GM23338 (cell line): ENCODE measurements around the gene CACNG3.

Experiments used
- CREB1 ChIP-seq: fragments of 250-450 bp; sonication (Bioruptor Pico); IDR thresholded peaks from 2 replicates; pipeline ENCODE4 v1.5.0; 2020; ENCODE audit warnings: low read depth, mild to moderate bottlenecking, moderate library complexity
- EZH2 ChIP-seq: fragments of 200-600 bp; sonication (generic); IDR thresholded peaks from one replicate; pipeline ENCODE4 v1.8.0; 2017; ENCODE audit warnings: antibody characterized with exemption, mild to moderate bottlenecking, low read depth; ENCODE audit not compliant: unreplicated experiment
- EZH2phosphoT487 ChIP-seq: fragments of 200-600 bp; sonication (generic); IDR thresholded peaks from one replicate; pipeline ENCODE4 v1.8.1; 2018; ENCODE audit warnings: antibody characterized with exemption; ENCODE audit not compliant: unreplicated experiment
- JUNB ChIP-seq: IDR thresholded peaks from one replicate; pipeline ENCODE4 v1.6.1; 2016; ENCODE audit warnings: antibody characterized with exemption; ENCODE audit not compliant: unreplicated experiment
- NANOG ChIP-seq: IDR thresholded peaks from 2 replicates; pipeline ENCODE4 v1.6.1; 2016; ENCODE audit warnings: antibody characterized with exemption, borderline replicate concordance
- POLR2AphosphoS5 ChIP-seq: IDR thresholded peaks from 2 replicates; pipeline ENCODE4 v1.6.1; 2016; ENCODE audit warnings: antibody characterized with exemption, low read depth
- STAT1 ChIP-seq: IDR thresholded peaks from one replicate; pipeline ENCODE4 v1.6.1; 2016; ENCODE audit warnings: antibody characterized with exemption; ENCODE audit not compliant: unreplicated experiment
- ZNF114 ChIP-seq: fragments of 250-450 bp; sonication (Bioruptor Pico); IDR thresholded peaks from 2 replicates; pipeline ENCODE4 v1.5.0; 2020; ENCODE audit warnings: mild to moderate bottlenecking, moderate library complexity
- ZNF331 ChIP-seq: fragments of 250-450 bp; sonication (Bioruptor Pico); IDR thresholded peaks from 2 replicates; pipeline ENCODE4 v1.5.0; 2020; ENCODE audit warnings: low read depth, mild to moderate bottlenecking, moderate library complexity
- TF ChIP-seq, protein P1 (sequence below), 2 experiments: fragments of 200-600 bp in 1 of 2; sonication (generic) in 1 of 2; conservative IDR thresholded peaks; 2 replicates each; pipeline versions ENCODE4 v1.5.1 to v1.6.1; 2016 to 2017; ENCODE audit warnings: antibody characterized with exemption in 2 of 2, low read depth in 2 of 2, mild to moderate bottlenecking in 2 of 2, moderate library complexity in 1 of 2
- TF ChIP-seq, protein P2 (sequence below): IDR thresholded peaks from one replicate; pipeline ENCODE4 v1.6.1; 2018; ENCODE audit warnings: antibody characterized with exemption; ENCODE audit not compliant: unreplicated experiment
- TF ChIP-seq, protein P3 (sequence below): IDR thresholded peaks from 2 replicates; pipeline ENCODE4 v1.6.1; 2016; ENCODE audit warnings: antibody characterized with exemption
- TF ChIP-seq, protein P4 (sequence below): fragments of 250-450 bp; sonication (Bioruptor Pico); IDR thresholded peaks from 2 replicates; pipeline ENCODE4 v1.5.0; 2020; ENCODE audit warnings: mild to moderate bottlenecking, moderate library complexity

DNA sequence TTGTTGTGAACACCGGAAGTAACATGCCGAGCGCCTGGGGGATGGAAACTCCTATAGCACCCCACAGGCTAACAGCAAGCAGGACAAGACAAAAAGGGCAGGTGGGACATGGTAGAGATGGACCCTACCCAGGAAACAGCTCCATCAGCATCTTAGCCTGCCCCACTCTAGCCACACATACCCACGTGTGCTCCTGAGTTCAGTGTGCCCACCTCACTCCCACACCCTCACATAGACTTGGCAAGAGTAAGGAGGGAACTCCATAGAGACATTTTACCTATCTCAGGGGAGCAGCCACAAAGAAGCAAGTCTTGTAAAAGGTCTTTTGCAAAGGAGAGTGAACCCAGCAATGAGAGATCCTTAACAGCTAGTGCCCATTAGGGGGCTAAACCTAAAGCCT is 37.8 kb upstream of the CACNG3 start:
- TF ChIP-seq, protein P1, sequence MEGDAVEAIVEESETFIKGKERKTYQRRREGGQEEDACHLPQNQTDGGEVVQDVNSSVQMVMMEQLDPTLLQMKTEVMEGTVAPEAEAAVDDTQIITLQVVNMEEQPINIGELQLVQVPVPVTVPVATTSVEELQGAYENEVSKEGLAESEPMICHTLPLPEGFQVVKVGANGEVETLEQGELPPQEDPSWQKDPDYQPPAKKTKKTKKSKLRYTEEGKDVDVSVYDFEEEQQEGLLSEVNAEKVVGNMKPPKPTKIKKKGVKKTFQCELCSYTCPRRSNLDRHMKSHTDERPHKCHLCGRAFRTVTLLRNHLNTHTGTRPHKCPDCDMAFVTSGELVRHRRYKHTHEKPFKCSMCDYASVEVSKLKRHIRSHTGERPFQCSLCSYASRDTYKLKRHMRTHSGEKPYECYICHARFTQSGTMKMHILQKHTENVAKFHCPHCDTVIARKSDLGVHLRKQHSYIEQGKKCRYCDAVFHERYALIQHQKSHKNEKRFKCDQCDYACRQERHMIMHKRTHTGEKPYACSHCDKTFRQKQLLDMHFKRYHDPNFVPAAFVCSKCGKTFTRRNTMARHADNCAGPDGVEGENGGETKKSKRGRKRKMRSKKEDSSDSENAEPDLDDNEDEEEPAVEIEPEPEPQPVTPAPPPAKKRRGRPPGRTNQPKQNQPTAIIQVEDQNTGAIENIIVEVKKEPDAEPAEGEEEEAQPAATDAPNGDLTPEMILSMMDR (conservative IDR thresholded peaks at IDR 0.05; ENCODE audit: low read depth in 2 of 2): no peak
- TF ChIP-seq CREB1 (CRISPR knock-in tag): no peak
- TF ChIP-seq, protein P2, sequence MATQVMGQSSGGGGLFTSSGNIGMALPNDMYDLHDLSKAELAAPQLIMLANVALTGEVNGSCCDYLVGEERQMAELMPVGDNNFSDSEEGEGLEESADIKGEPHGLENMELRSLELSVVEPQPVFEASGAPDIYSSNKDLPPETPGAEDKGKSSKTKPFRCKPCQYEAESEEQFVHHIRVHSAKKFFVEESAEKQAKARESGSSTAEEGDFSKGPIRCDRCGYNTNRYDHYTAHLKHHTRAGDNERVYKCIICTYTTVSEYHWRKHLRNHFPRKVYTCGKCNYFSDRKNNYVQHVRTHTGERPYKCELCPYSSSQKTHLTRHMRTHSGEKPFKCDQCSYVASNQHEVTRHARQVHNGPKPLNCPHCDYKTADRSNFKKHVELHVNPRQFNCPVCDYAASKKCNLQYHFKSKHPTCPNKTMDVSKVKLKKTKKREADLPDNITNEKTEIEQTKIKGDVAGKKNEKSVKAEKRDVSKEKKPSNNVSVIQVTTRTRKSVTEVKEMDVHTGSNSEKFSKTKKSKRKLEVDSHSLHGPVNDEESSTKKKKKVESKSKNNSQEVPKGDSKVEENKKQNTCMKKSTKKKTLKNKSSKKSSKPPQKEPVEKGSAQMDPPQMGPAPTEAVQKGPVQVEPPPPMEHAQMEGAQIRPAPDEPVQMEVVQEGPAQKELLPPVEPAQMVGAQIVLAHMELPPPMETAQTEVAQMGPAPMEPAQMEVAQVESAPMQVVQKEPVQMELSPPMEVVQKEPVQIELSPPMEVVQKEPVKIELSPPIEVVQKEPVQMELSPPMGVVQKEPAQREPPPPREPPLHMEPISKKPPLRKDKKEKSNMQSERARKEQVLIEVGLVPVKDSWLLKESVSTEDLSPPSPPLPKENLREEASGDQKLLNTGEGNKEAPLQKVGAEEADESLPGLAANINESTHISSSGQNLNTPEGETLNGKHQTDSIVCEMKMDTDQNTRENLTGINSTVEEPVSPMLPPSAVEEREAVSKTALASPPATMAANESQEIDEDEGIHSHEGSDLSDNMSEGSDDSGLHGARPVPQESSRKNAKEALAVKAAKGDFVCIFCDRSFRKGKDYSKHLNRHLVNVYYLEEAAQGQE: no peak
- TF ChIP-seq, protein P3, sequence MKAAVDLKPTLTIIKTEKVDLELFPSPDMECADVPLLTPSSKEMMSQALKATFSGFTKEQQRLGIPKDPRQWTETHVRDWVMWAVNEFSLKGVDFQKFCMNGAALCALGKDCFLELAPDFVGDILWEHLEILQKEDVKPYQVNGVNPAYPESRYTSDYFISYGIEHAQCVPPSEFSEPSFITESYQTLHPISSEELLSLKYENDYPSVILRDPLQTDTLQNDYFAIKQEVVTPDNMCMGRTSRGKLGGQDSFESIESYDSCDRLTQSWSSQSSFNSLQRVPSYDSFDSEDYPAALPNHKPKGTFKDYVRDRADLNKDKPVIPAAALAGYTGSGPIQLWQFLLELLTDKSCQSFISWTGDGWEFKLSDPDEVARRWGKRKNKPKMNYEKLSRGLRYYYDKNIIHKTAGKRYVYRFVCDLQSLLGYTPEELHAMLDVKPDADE: no peak
- TF ChIP-seq, protein P4, sequence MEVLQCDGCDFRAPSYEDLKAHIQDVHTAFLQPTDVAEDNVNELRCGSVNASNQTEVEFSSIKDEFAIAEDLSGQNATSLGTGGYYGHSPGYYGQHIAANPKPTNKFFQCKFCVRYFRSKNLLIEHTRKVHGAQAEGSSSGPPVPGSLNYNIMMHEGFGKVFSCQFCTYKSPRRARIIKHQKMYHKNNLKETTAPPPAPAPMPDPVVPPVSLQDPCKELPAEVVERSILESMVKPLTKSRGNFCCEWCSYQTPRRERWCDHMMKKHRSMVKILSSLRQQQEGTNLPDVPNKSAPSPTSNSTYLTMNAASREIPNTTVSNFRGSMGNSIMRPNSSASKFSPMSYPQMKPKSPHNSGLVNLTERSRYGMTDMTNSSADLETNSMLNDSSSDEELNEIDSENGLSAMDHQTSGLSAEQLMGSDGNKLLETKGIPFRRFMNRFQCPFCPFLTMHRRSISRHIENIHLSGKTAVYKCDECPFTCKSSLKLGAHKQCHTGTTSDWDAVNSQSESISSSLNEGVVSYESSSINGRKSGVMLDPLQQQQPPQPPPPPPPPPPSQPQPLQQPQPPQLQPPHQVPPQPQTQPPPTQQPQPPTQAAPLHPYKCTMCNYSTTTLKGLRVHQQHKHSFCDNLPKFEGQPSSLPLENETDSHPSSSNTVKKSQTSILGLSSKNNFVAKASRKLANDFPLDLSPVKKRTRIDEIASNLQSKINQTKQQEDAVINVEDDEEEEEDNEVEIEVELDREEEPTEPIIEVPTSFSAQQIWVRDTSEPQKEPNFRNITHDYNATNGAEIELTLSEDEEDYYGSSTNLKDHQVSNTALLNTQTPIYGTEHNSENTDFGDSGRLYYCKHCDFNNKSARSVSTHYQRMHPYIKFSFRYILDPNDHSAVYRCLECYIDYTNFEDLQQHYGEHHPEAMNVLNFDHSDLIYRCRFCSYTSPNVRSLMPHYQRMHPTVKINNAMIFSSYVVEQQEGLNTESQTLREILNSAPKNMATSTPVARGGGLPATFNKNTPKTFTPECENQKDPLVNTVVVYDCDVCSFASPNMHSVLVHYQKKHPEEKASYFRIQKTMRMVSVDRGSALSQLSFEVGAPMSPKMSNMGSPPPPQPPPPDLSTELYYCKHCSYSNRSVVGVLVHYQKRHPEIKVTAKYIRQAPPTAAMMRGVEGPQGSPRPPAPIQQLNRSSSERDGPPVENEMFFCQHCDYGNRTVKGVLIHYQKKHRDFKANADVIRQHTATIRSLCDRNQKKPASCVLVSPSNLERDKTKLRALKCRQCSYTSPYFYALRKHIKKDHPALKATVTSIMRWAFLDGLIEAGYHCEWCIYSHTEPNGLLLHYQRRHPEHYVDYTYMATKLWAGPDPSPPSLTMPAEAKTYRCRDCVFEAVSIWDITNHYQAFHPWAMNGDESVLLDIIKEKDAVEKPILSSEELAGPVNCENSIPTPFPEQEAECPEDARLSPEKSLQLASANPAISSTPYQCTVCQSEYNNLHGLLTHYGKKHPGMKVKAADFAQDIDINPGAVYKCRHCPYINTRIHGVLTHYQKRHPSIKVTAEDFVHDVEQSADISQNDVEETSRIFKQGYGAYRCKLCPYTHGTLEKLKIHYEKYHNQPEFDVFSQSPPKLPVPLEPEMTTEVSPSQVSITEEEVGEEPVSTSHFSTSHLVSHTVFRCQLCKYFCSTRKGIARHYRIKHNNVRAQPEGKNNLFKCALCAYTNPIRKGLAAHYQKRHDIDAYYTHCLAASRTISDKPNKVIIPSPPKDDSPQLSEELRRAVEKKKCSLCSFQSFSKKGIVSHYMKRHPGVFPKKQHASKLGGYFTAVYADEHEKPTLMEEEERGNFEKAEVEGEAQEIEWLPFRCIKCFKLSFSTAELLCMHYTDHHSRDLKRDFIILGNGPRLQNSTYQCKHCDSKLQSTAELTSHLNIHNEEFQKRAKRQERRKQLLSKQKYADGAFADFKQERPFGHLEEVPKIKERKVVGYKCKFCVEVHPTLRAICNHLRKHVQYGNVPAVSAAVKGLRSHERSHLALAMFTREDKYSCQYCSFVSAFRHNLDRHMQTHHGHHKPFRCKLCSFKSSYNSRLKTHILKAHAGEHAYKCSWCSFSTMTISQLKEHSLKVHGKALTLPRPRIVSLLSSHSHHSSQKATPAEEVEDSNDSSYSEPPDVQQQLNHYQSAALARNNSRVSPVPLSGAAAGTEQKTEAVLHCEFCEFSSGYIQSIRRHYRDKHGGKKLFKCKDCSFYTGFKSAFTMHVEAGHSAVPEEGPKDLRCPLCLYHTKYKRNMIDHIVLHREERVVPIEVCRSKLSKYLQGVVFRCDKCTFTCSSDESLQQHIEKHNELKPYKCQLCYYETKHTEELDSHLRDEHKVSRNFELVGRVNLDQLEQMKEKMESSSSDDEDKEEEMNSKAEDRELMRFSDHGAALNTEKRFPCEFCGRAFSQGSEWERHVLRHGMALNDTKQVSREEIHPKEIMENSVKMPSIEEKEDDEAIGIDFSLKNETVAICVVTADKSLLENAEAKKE (CRISPR knock-in tag): no peak
- TF ChIP-seq POLR2AphosphoS5: no peak
- TF ChIP-seq JUNB: no peak
- no peak for TF ChIP-seq NANOG
- TF ChIP-seq EZH2phosphoT487: no peak
- no peak for TF ChIP-seq ZNF114 (CRISPR knock-in tag)
- no peak for TF ChIP-seq EZH2
- no peak for TF ChIP-seq STAT1
- no peak for TF ChIP-seq ZNF331 (CRISPR knock-in tag)
